WTC11 (cell line): Measurements from ENCODE around the gene SLC38A1. TPM values are rescaled to one million over a fixed set of nuclear protein-coding genes. Genes with fewer than 3 reads are reported as not detected.

Source experiments
- ATAC-seq: fragments of 200-7000 bp; cut with Tn5 transposase; 2 replicates; pipeline ENCODE4 v1.10.0; 2021; ENCODE audit warnings: mild to moderate bottlenecking, moderate library complexity
- CTCF ChIA-PET: fragments of 300-600 bp; sonication (Branson Sonifier 250); formaldehyde crosslinking; loops from one replicate; lab custom pipeline; 2021; ENCODE audit warnings: antibody characterized with exemption; lab: Charles Lee
- POLR2A ChIA-PET: fragments of 350-600 bp; sonication (Branson Sonifier 250); formaldehyde crosslinking; loops from one replicate; lab custom pipeline; 2021; ENCODE audit warnings: antibody characterized with exemption; lab: Charles Lee
- DNase-seq: peaks from one replicate; pipeline ENCODE4 v3.0.0; 2021; ENCODE audit warnings: low spot score
- H3K27ac Mint-ChIP-seq: 2 replicates; pipeline ENCODE4 v1.8.0; 2021; ENCODE audit warnings: mixed read lengths
- H3K27me3 Mint-ChIP-seq: 2 replicates; pipeline ENCODE4 v1.8.0; 2021; ENCODE audit warnings: low read depth, mild to moderate bottlenecking, moderate library complexity, mixed read lengths
- H3K36me3 Mint-ChIP-seq: 2 replicates; pipeline ENCODE4 v1.8.0; 2021; ENCODE audit warnings: mixed read lengths
- H3K4me1 Mint-ChIP-seq: 2 replicates; pipeline ENCODE4 v1.8.0; 2022; ENCODE audit warnings: mixed read lengths
- H3K4me3 Mint-ChIP-seq: 2 replicates; pipeline ENCODE4 v1.8.0; 2021; ENCODE audit warnings: mild to moderate bottlenecking, moderate library complexity, mixed read lengths
- H3K9me3 Mint-ChIP-seq: 2 replicates; pipeline ENCODE4 v1.8.0; 2021; ENCODE audit warnings: mixed read lengths
- CREB1 ChIP-seq: sonication (generic); formaldehyde crosslinking; IDR thresholded peaks from 2 replicates; pipeline ENCODE4 v1.8.0; 2023; ENCODE audit warnings: mild to moderate bottlenecking, missing genetic modification reagents
- CREM ChIP-seq: sonication (generic); formaldehyde crosslinking; IDR thresholded peaks from 2 replicates; pipeline ENCODE4 v1.8.1; 2022; ENCODE audit warnings: mild to moderate bottlenecking, missing genetic modification reagents, moderate library complexity
- FOXJ3 ChIP-seq: sonication (generic); formaldehyde crosslinking; IDR thresholded peaks from 2 replicates; pipeline ENCODE4 v1.9.0; 2021; ENCODE audit warnings: missing genetic modification reagents, mild to moderate bottlenecking, borderline replicate concordance
- FOXK1 ChIP-seq: sonication (generic); formaldehyde crosslinking; IDR thresholded peaks from 2 replicates; pipeline ENCODE4 v1.8.0; 2022; ENCODE audit warnings: mild to moderate bottlenecking, moderate library complexity, missing genetic modification reagents
- FOXP4 ChIP-seq: sonication (generic); formaldehyde crosslinking; IDR thresholded peaks from 2 replicates; pipeline ENCODE4 v1.8.0; 2022; ENCODE audit warnings: mild to moderate bottlenecking, missing genetic modification reagents
- JUN ChIP-seq: sonication (generic); formaldehyde crosslinking; IDR thresholded peaks from 2 replicates; pipeline ENCODE4 v1.8.0; 2023; ENCODE audit warnings: mild to moderate bottlenecking, missing genetic modification reagents
- PRDM15 ChIP-seq: sonication (generic); formaldehyde crosslinking; IDR thresholded peaks from 2 replicates; pipeline ENCODE4 v1.8.0; 2022; ENCODE audit warnings: missing genetic modification reagents
- RORB ChIP-seq: fragments of 250-450 bp; sonication (Bioruptor Pico); IDR thresholded peaks from 2 replicates; pipeline ENCODE4 v1.9.0; 2021; ENCODE audit warnings: mild to moderate bottlenecking
- SMAD3 ChIP-seq: sonication (generic); formaldehyde crosslinking; IDR thresholded peaks from 2 replicates; pipeline ENCODE4 v1.8.0; 2022; ENCODE audit warnings: missing genetic modification reagents, mild to moderate bottlenecking, borderline replicate concordance
- SMAD4 ChIP-seq: sonication (generic); formaldehyde crosslinking; IDR thresholded peaks from 2 replicates; pipeline ENCODE4 v1.8.0; 2022; ENCODE audit warnings: mild to moderate bottlenecking, missing genetic modification reagents
- SOX15 ChIP-seq: fragments of 250-450 bp; sonication (Bioruptor Pico); IDR thresholded peaks from 2 replicates; pipeline ENCODE4 v1.9.0; 2021; ENCODE audit warnings: mild to moderate bottlenecking
- TCF7 ChIP-seq: sonication (generic); formaldehyde crosslinking; IDR thresholded peaks from 2 replicates; pipeline ENCODE4 v1.8.0; 2022; ENCODE audit warnings: mild to moderate bottlenecking, low read depth, missing genetic modification reagents, moderate library complexity
- TP53 ChIP-seq: sonication (generic); formaldehyde crosslinking; IDR thresholded peaks from 2 replicates; pipeline ENCODE4 v1.8.1; 2023; ENCODE audit warnings: mild to moderate bottlenecking, missing genetic modification reagents
- ZNF138 ChIP-seq: sonication (generic); formaldehyde crosslinking; conservative IDR thresholded peaks from 2 replicates; pipeline ENCODE4 v1.8.1; 2022; ENCODE audit warnings: mild to moderate bottlenecking, moderate library complexity, missing genetic modification reagents
- ZNF416 ChIP-seq: fragments of 250-450 bp; sonication (Bioruptor Pico); IDR thresholded peaks from 2 replicates; pipeline ENCODE4 v1.9.0; 2021; ENCODE audit warnings: mild to moderate bottlenecking, inconsistent platforms
- total RNA-seq: library from RNA; stranded (reverse); gene quantifications from 3 replicates; pipeline ENCODE4 v1.2.3, GENCODE V29; 2021
- TF ChIP-seq, protein P1 (sequence below): sonication (generic); formaldehyde crosslinking; conservative IDR thresholded peaks from 2 replicates; pipeline ENCODE4 v1.8.1; 2022; ENCODE audit warnings: mild to moderate bottlenecking, missing genetic modification reagents
- TF ChIP-seq, protein P2 (sequence below): sonication (generic); formaldehyde crosslinking; conservative IDR thresholded peaks from 2 replicates; pipeline ENCODE4 v1.8.1; 2023; ENCODE audit warnings: mild to moderate bottlenecking, low read depth, missing genetic modification reagents, moderate library complexity
- TF ChIP-seq, protein P3 (sequence below): sonication (generic); formaldehyde crosslinking; IDR thresholded peaks from 2 replicates; pipeline ENCODE4 v1.8.1; 2022; ENCODE audit warnings: mild to moderate bottlenecking, moderate library complexity, missing genetic modification reagents
- TF ChIP-seq, protein P4 (sequence below): sonication (generic); formaldehyde crosslinking; IDR thresholded peaks from 2 replicates; pipeline ENCODE4 v1.8.1; 2023; ENCODE audit warnings: mild to moderate bottlenecking, missing genetic modification reagents, moderate library complexity
- TF ChIP-seq, protein P5 (sequence below): fragments of 250-450 bp; sonication (Bioruptor Pico); IDR thresholded peaks from 2 replicates; pipeline ENCODE4 v2.1.2; 2022; ENCODE audit warnings: mild to moderate bottlenecking, moderate library complexity

SLC38A1 gene
- total RNA-seq, 1 experiment from 2014 or later: 179 TPM

DNA sequence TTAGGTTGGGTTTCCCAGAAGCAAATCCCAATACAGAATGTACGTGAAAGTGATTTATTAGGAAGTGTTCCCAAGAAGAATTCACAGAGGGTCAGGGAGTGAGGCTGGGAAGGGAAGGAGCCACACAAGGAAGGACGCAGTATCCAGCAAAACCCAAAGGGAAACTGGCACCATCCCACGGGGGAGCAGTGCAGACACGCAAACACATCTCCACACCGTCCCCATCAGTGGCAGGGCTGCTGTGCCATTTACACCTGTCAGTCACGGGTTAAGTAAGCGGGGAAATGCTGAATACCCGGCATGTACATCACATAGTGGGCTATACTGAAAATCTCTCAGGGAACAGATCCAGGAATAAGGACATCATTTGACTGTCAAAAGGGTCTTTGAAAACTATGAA, 93.9 kb downstream of the SLC38A1 start (continued):
- TF ChIP-seq, protein P1, sequence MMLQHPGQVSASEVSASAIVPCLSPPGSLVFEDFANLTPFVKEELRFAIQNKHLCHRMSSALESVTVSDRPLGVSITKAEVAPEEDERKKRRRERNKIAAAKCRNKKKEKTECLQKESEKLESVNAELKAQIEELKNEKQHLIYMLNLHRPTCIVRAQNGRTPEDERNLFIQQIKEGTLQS (CRISPR knock-in tag): no peak
- TF ChIP-seq TP53 (no peak), FOXJ3 (CRISPR knock-in tag) (no peak), SMAD4 (CRISPR knock-in tag) (no peak), SMAD3 (CRISPR knock-in tag) (no peak), SOX15 (no peak), FOXP4 (CRISPR knock-in tag) (no peak), CREM (CRISPR knock-in tag) (no peak), RORB (no peak), CREB1 (CRISPR knock-in tag) (no peak), TCF7 (CRISPR knock-in tag) (no peak)
- TF ChIP-seq, protein P2, sequence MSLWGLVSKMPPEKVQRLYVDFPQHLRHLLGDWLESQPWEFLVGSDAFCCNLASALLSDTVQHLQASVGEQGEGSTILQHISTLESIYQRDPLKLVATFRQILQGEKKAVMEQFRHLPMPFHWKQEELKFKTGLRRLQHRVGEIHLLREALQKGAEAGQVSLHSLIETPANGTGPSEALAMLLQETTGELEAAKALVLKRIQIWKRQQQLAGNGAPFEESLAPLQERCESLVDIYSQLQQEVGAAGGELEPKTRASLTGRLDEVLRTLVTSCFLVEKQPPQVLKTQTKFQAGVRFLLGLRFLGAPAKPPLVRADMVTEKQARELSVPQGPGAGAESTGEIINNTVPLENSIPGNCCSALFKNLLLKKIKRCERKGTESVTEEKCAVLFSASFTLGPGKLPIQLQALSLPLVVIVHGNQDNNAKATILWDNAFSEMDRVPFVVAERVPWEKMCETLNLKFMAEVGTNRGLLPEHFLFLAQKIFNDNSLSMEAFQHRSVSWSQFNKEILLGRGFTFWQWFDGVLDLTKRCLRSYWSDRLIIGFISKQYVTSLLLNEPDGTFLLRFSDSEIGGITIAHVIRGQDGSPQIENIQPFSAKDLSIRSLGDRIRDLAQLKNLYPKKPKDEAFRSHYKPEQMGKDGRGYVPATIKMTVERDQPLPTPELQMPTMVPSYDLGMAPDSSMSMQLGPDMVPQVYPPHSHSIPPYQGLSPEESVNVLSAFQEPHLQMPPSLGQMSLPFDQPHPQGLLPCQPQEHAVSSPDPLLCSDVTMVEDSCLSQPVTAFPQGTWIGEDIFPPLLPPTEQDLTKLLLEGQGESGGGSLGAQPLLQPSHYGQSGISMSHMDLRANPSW (CRISPR knock-in tag): no peak
- TF ChIP-seq, protein P3, sequence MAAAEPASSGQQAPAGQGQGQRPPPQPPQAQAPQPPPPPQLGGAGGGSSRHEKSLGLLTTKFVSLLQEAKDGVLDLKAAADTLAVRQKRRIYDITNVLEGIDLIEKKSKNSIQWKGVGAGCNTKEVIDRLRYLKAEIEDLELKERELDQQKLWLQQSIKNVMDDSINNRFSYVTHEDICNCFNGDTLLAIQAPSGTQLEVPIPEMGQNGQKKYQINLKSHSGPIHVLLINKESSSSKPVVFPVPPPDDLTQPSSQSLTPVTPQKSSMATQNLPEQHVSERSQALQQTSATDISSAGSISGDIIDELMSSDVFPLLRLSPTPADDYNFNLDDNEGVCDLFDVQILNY (CRISPR knock-in tag): no peak
- TF ChIP-seq, all 79 proteins: peak for 0

DNA sequence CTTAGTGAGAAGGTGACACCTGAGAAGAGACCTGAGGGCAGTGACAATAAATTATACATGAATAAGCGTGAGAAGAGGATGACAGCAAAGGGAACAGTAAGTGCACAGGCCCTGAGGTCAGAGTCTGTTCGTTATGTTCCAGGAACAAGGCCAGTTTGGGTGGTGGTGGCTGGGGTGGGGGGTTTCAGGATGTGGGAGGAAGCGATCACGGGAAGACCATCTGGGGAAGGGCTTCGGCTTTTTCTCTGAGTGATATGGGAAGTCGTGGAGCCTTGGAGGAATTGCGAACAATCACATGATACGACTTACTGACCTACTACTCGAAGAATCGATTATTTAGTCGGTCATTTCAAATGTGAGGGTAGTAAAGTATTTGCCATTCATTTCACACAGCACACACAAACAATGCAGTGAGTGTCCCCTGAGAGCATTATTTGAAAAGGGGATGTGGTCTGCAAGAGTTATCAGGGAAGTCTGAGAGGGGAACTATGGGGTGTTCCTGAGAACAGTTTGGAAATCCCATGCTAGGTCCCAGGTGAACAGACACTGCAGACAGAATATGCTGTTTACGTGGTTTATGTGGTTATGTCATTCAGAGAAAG, 94.7 kb downstream of the SLC38A1 start:
- ChIA-PET CTCF (no interaction called here), POLR2A (no interaction called here)
- H3K27me3 Mint-ChIP-seq: no peaks in the 10 kb centered on the region
- H3K36me3 Mint-ChIP-seq: no peaks in the 10 kb centered on the region
- no peak for ATAC-seq
- peaks cover 6% of the 10 kb centered on the region for H3K4me1 Mint-ChIP-seq
- no peak overlapping the region for H3K4me3 Mint-ChIP-seq
- TF ChIP-seq, protein P4, sequence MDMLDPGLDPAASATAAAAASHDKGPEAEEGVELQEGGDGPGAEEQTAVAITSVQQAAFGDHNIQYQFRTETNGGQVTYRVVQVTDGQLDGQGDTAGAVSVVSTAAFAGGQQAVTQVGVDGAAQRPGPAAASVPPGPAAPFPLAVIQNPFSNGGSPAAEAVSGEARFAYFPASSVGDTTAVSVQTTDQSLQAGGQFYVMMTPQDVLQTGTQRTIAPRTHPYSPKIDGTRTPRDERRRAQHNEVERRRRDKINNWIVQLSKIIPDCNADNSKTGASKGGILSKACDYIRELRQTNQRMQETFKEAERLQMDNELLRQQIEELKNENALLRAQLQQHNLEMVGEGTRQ (CRISPR knock-in tag): no peak
- TF ChIP-seq ZNF416 (CRISPR knock-in tag): no peak
- TF ChIP-seq, protein P1 (CRISPR knock-in tag): no peak
- TF ChIP-seq FOXK1: no peak
- TF ChIP-seq ZNF138 (CRISPR knock-in tag): no peak
- TF ChIP-seq, protein P5, sequence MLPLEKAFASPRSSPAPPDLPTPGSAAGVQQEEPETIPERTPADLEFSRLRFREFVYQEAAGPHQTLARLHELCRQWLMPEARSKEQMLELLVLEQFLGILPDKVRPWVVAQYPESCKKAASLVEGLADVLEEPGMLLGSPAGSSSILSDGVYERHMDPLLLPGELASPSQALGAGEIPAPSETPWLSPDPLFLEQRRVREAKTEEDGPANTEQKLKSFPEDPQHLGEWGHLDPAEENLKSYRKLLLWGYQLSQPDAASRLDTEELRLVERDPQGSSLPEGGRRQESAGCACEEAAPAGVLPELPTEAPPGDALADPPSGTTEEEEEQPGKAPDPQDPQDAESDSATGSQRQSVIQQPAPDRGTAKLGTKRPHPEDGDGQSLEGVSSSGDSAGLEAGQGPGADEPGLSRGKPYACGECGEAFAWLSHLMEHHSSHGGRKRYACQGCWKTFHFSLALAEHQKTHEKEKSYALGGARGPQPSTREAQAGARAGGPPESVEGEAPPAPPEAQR (CRISPR knock-in tag): no peak
- TF ChIP-seq CREM (CRISPR knock-in tag): no peak
- TF ChIP-seq JUN (CRISPR knock-in tag): no peak
- no peak for TF ChIP-seq PRDM15
- peaks cover under 1% of the 10 kb centered on the region for H3K9me3 Mint-ChIP-seq
- H3K27ac Mint-ChIP-seq: no peak overlapping the region
- DNase-seq: no peak
